SK-N-DZ (cell line): Measurements from ENCODE around the gene HERC3.

Experiments used
- DNase-seq: peaks from one replicate; pipeline ENCODE4 v3.0.0-alpha.2; 2015; ENCODE audit warnings: low spot score
- small RNA-seq, 2 experiments: library from RNA; depleted of rRNA; stranded (forward); fragments of <200 nt; gene quantifications; one replicate each; pipeline ENCODE3, GENCODE V24; 2014

Gene HERC3

DNA sequence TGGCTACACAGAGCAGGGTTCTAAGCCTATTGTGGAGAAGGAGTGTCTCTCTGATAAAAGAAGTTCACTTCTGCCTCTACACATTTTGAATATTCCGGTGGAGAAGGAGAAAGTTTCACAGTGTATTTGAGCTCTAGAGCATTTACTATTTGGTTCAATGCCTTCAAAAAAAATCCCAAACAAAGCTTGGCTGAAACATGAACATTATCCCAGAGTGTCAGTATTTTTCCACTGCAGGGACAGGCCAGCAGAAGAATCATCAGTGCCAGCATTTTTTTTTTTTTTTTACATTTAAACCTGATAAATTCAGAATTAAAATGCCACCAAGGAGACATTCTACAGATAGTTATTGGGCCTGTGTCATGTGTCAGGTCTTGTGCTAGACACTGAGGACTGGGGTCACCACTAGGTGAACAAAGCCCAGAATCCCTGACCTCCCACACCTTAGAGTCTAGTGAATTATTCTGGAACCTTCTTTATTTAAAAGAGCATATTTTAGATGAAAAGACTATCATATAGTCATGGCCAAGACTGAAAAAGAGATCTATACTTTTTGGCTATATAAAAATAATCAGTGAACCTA, 153.4 kb downstream of the HERC3 start:
- DNase-seq: no peak

DNA sequence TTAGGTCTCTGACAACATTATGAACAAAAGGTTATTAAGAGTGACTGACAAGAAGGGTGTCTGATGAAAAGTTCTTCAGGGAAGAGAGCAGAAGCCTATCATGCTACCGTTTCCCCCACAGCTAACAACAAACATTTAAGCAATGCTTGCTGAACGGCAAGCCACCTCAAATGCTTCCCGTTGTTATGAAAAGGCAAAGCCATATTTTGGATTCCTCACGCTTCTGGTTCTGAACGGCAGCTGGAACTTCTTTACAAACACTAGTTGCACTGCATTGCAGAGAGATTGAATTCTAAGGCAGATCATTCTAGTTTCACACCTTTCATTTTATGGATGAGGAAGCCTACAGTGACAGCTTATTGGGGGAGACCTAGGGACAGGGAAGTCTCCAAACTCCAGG, 153.9 kb downstream of the HERC3 start:
- DNase-seq: no peak

DNA sequence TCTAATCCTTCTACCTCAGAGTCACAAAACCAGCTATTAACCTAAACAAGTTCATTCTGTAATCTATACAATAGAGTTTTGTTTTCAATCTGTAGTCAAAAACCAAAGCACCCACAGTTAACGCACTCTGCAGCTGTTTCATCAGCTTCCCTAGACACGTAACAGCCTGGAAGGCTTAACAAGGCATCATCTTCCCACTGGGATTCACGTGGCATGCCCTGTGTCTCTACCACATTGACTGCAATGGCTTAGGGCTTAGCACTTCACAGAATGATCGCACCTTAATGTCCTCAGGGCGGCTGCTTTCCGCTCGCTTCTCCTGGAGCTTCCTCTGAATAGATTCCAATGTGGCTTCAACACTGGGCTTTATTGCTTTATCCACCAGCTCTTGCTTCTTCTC, 155.1 kb downstream of the HERC3 start:
- DNase-seq: no peak

DNA sequence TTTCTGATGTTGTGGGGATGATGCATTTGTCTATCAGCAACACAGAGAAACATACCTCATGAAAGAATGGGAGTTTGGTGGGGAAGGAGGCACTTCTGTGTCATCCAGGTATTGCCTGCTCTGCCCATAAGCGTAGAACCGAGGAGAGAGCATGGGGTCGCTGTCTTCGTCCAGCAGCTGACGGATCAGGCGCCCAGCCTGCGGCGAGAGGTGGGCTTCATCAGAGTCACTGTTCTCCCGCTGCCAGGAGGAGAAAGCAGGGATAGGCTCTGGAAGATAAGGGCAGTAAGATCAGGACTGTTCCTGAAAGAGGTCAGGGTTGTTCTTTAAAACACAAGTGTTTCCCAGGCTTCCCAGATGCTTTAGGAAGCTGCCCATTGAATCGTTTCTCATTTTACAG, 158.1 kb downstream of the HERC3 start:
- DNase-seq: no peak

DNA sequence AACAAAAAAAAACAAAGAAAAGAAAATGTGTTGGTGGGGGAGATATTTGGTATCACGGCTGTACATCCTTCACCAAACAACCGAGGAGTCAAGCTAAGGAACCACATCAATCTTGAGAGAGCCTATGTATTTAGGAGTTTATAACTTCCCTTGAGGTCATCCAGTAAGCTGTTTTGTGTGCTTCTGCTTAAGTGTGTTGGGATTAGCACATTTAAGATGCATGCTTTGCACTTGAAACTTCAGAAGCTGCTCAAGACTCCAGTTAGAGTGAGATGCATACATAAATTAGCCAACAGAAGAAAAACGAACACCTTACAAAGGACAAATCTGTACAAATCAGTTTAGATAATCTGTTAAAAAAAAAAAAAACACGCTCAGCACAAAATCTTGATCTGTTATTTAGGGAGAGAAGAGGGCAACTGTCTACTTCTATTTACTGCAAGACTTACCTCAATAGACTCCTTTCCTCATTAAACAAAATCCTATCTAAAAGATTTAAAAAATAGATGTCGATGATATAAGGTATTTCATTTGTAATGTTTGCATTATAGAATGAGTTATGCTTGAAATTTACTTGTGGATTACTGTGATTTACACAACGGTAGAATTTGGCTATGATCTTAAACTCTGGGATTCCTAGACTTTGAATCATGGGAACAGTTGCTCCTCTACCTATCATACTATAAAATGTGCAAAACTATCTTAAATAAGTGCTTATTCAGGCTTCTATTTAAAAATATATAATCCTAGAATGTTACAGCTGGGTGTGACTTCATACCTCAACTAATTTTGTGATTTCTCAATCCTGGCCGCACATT, 159.2 kb downstream of the HERC3 start:
- no peak for DNase-seq

DNA sequence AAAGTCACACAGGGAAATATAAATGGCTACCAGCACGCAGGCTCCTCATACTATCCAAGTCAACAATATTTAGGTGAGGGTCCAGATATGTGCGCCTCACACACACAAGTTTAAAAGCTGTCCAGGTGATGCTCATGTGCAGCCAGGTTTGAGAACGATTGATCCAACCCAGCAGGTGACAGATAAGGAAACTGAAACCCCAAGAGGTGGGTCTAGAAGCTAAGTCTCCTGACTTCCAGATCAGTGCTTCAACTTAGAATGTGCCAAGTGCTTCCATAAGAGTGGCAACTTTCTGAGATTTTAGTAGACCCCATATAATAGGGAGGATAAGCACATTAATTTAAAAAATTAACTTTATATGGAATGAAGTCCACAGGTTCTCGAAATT, 159.8 kb downstream of the HERC3 start:
- DNase-seq: no peak

DNA sequence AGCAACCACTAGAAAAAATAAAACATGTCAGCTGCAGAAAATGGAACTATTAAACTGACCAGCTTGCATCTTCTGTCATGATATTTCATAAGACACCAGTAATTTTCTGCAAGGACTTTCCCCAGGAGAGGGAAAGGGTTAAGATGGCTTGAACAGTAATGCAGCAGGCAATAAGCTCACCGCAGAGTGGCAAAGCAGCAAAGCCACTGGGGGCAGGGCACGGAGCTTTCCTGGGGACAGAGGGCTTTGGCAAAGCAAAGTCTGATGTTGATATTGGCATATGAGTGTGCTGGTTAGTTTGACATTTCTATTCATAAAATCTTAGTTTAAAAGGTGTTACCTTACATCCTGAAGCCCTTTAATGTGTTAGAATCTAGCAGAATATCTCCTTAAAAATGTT, 160.5 kb downstream of the HERC3 start:
- DNase-seq: no peak

DNA sequence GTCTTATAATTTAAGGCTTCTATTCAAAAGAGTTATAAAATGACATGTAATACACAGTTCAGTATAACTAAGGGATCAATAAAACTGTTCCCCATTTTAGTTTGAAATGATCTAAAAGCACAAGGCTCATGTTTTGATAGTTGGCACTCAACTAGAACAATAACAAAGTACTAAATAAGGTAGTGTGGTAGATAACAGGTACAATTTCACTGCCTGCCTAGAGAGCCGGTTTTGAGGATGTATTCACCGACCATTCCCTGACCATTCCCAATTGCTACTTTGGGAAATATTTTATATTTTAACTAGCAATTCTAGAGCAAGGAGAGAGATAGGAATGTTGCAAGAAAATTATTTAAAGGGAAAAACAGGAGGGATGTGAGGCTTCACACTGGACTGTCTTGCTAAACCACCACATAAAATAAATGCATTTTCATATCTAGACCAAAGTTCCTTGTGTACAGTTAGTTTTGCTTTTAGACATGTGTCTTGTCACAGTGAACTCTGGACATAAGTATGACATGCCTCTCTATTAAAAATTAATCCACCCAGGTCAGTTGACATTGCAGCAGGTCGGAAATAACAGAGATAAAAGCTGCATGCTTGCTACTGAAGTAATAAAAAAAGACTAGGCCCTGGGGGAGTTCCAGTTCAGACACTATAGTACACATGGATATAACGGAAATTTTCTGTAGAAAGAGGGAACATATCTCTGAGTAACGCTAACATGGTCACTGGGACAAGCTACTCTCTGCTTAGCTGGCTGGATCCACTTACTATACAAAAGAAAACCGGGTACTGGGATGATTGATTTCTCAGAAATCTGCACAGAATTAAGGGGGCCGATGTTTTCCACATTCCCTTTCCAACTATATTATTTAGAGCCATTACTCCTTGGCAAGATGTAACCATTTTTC, 161.6 kb downstream of the HERC3 start:
- no peak for DNase-seq

DNA sequence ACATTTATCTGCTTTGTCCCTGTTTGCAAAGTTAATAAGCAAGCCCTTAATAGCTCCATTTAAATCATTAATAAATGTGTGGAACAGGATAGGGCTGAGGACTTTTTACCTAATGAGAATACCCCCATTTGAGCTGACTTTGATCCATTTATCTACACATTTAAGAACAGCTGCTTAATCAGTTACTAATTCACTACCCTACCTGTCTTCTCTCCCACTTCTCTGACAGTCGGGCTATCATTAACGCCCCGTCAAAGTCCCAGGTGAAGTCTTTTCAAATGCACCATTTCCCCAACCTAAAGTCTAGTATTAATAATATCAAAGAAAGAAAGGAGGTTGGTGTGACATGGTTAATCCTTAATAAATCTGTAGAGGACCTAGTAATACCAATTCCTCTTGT, 162.5 kb downstream of the HERC3 start:
- DNase-seq: no peak

DNA sequence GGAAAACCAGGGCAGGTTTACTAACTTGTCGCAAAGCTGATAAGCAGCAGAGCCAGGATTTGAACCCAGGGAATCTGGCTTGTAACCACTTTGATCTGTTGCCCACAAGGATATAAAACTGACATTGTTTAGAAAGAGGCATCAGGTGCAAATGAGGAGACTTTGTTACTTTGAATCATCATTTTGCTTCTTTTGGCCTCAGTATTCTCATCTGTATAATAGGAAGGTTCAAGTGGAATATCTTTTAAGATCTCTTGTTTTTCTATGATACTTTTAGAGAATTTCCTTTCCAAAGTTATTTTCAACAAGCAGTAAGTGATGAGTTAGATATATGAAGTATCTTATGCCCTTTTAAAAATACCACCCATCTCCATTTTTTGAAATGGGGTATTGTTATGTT, 163.2 kb downstream of the HERC3 start:
- no peak for DNase-seq

DNA sequence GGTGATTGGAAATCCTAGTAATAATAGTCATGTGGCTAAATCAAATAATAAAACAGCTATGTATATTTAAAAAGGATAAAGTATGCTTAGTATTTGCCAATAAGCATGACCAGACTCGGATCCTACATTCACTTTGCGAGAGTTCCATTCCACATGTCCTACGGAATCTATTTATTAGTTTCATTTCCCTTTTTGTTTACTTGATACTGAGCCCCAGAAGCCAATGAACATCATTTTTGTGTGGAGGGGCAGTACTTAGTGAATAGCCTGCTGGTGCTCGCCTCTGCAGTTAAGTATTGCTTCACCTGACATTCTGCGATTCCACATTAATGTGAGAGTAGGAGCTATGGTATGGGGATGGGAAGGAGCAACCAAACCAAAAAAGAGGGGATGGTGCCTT, 163.9 kb downstream of the HERC3 start:
- DNase-seq: no peak

DNA sequence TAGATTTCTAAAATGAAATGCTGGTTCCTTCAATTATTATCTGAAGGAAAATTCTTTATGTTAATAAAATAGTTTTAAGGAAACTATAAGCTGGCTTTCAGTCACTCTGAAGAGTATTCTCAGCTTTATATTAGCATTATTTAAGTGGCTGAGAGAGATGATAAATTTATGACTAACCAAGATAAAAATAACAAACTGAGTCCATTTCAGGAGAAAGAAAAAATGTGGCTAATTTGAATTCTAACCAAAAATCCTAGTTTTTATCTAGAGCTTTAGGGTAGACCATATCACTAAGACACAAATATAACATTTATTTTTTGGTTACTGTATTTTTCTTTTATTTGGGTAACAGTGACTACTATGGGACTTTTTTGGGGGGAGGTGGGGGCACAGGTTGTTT, 164.8 kb downstream of the HERC3 start:
- no peak for DNase-seq

DNA sequence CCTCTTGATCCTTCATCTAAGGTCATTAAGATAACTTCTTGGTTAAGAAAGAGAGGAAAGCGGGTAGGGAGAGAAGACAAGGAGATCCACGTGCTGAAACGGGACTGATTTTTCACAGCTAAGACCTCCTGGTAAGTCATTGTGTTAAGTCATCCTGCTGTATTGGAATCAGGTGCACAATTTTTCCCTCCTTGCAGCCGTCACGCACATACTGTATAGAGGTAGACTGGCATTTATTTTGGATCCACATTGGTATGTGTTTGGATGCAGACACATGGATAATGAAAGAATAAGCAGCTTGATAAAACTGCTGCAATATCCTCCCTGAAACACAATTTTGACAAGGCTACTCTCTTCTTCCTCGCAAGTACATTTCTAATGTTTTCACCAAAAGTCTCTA, 165.5 kb downstream of the HERC3 start:
- DNase-seq: no peak

Small RNA genes lying within 50 kb of the gene (small RNA-seq; reads per million reads assigned to genes)
- gene RF02115 (0 reads per million in 2 experiments), gene RNU6-33P (0.21 to 0.49 reads per million in 2 experiments)
